ENCODE data around the gene NTRK3.
"Not testable (repeated sequence)": the region's sequence is repeated elsewhere in the genome, so short reads cannot be mapped to it uniquely, and the experiment has no call there.

The NTRK3 gene

GRCh38 chr15:88073391-88073691, 183.2 kb downstream of the NTRK3 start:
- DNase-seq (ENCODE audit: low read depth) = no peak

DNA sequence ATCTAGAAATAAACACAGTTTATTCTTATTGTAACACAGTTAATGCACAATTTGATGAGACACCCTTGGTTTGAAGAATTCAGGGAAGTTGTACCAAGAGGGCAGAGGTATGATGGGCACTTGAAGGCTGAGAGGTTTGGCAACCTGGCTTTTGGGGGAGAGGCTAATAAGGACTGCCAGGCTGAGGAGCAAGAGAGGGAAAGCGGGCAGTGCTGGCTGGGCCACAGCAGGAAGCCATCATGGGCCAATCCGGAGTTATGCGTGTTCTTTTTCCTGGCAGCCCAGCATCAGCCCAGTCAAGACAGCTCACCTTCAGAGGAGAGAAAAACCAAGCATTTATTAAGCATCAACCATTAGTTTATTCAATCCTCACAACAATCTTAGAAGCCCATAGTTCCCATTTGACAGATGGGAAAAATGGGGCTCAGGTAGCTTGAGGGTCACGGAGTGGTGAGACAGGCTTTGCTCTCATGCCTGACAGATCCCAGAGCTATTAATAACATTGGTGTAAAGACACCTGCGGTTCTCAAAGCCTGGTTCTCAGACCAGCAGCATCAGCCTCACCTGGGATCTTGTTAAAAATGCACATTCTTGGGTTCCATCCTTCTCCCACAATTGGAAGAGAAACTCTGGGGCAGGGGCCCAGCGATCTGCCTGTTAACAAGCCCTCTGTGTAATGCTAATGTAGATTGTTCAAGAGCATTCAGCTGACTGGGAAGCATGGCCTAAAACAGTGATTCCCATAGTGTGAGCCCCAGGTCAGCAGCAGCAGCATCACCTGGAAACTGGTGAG, 183.7 kb downstream of the NTRK3 start:
- DNase-seq (ENCODE audit: low read depth) = no peak

GRCh38 chr15:88072133-88072532, 184.4 kb downstream of the NTRK3 start:
- DNase-seq (ENCODE audit: low read depth) = not testable (repeated sequence)

- DNase-seq (ENCODE audit: low read depth) = no peak
Measured at GRCh38 chr15:88071141-88071540, 185.4 kb downstream of the NTRK3 start.

DNA sequence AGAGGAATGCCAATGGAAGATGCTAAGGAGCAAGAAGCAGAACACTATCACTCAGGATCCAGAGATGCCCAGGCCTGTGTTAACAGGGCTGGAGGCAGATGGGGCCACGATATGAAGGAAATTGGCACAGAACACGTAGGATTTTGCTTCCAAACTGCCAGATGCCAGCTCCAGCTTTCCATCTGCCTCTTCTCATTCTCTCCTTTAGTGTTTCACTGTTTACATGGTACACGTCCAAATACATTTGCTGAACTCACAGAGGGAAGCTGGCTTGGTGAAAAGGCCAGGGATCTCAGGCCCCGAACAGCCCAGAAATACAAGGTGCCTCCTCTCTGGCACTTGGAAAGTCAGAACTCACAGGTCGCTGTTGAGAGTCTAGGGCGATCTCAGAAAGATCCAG, 187.0 kb downstream of the NTRK3 start:
- DNase-seq (ENCODE audit: low read depth) = no peak

DNA sequence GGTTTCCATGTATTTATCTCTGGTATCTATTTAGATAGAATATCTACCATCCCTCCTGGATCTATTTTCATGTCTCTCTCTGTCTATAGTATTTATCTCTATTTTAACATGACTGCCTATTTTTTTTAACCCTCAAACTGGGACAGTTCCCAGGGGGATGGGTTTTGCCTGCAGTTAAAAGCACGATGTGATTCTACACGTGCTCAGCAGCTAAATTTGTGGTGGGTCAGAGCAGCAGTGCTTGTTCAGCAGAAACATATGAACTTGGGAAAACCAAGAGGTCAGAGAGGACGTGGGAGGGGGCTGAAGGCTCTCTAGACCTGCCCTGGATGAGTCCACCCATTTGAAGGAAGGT, 189.2 kb downstream of the NTRK3 start:
- DNase-seq (ENCODE audit: low read depth) = no peak

DNA sequence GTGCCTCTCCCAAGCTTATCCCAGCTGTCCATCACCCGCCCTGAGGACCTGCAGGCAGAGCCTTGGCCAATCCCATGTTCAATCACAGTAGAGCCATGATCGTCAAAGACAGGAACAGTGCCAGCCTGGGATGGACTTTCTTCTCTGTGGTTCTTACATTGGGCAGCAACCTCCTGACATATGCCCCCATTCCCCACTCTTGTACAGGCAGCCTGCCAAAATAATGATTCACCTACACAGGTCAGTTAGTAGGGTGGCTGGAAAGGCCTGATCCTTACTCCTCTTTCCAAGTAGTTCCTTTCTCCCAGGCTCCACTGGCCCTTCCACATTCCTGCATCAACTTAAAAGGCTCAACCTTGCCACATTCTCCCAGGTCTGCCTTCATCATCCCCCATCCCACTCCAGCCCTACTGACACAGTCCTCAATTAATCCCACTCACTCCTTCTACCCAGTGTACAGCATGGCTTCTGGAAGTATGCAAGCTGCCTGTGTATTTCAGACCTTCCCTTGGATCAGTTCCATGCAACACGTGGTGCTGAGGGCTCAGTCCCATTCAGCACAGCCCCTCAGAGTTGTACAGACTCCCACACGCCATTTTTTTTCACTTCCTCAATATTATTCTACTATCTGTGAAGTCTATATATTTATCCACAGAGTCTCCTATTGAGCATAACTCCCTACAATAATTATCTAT, 189.8 kb downstream of the NTRK3 start:
- DNase-seq (ENCODE audit: low read depth) = no peak

- DNase-seq (ENCODE audit: low read depth) = no peak
Measured at GRCh38 chr15:88061452-88061851, 195.1 kb downstream of the NTRK3 start.

GRCh38 chr15:88060383-88060782, 196.2 kb downstream of the NTRK3 start:
- DNase-seq (ENCODE audit: low read depth) = no peak

GRCh38 chr15:88057836-88058235, 198.7 kb downstream of the NTRK3 start:
- no peak for DNase-seq (ENCODE audit: low read depth)

DNA sequence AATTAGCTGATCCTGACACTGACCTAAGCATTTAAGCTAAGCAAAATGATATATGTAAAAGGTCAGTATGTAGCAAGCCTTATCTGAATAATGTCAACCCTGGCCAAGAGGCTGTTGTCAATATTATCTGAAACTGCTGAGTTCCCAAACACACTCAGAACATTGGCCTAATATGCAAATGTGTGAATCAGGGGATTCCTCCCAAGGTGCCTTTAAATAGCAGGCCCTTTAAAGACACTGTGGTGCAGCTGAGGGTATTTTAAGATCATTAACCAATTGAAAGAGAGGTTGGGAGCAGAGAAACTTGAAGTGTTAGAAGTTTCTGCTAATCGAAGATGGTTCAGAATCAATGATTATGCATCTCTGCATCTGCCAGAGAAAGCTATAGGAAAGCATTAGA, 207.0 kb downstream of the NTRK3 start:
- no peak for DNase-seq (ENCODE audit: low read depth)

DNA sequence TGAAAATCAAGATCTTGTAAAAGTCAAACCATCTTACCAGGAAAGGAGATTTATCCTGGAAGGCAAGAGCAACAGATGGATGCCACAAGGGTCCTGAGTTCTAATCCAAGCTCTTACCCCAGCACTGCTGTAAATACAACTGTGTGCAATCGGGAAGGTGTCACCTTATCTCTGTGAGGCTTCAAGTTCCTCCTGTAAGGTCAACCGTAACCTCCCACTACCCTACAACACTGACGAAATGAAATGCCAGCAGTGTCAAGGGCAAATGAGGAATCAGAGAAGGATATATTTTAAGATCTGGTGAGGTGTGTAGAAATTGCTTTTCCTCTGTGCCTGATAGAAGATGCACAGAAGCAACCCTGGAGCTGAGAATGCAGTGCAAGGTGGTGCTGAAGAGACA, 207.8 kb downstream of the NTRK3 start:
- DNase-seq (ENCODE audit: low read depth) = no peak

DNA sequence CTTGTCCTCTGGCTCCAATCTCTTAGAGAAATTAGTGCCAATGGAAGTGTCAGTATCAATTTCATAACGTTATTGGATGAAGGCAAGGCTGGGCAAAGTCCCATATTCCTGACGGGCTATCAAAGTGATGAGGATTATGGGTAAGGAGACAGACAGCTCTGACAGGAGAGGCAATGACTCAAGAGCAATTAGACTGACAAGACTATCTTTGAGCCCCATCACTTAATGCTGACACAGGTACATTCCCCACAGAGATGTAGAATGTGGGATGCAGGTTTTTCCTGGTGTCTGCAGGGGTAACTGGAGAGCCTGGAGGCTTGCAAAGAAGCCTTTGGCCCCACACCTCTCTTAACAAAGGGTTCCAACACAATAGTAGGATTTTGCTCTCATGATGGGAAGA, 208.3 kb downstream of the NTRK3 start:
- DNase-seq (ENCODE audit: low read depth) = no peak

GRCh38 chr15:88046576-88047129, 209.9 kb downstream of the NTRK3 start:
- no peak for DNase-seq (ENCODE audit: low read depth)

GRCh38 chr15:88043396-88043795, 213.1 kb downstream of the NTRK3 start:
- no peak for DNase-seq (ENCODE audit: low read depth)

DNA sequence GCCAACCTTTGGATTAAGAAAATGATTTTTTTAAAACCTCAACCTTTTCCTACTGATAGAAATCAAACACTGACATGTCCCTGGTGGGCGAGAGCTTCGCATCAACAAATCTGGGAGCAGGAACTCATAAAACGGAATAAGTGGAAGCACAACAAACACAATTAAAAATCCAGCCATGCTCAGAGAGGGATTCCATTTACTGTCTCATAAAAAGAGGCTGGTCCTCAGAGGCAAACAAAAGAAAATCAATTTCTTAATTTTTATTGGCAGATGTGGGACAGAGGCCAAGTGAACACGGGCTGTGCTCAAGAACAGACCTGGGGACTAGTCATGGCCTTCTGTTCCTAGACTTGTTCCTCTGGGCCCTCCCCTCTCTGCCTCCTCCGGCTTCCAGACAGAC, 214.5 kb downstream of the NTRK3 start:
- no peak for DNase-seq (ENCODE audit: low read depth)

DNA sequence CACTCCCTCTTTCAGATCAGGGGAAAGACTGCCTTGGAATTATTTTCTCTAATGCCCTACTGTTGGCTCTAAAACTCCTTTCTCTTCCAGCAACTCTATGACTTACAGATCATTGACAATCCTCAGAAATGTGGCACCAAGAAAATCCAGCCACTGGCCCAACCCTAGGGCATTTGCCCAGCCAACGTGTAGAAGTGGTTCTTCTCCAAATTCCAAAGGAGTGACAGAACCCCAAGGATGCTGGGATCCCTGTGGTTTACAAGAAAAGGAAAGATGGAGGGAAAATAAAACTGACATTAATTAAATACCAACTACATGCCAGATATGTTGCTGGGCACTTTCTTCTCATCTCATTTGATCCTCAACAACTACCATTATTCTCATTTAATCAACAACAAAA, 216.0 kb downstream of the NTRK3 start:
- no peak for DNase-seq (ENCODE audit: low read depth)

DNA sequence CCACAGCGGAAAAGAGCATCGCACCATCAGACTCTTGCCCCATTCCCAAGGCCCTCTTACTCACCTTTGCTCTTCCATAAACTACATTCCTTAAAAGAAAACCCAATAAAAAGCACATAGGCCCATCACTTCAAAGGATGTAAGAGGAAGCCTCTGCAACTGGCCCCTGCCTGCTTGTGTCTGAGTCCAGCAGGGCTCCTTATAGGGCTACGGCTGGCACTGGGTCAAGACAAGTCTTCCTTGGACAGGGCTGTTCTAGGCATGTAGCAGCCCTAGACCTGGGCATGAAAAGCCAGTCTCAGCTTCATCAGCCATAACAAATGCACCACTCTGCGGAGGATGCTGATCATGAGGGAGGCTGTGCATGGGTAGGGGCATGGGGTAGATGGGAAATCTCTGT, 218.3 kb downstream of the NTRK3 start:
- DNase-seq (ENCODE audit: low read depth) = no peak

- DNase-seq (ENCODE audit: low read depth) = no peak
Measured at GRCh38 chr15:88036154-88036839, 220.2 kb downstream of the NTRK3 start.

DNA sequence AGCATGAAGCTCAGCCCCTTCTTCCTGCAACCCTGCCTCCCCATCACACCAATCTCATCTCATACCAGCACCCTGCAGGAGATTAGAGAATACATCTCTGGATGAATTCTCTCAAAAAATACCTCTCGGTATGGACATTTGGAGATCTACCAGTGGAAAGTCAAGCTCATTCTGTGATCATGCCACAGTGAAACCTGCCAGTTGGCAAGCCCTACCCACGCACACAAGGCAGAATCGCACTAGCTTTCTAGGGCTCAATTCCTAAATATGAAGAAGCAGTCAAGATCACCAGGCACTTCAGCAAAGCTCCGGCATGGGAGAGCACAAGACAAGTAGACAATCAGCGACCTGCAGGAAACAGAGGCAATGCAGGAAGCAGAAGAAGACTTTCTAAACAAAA, 221.2 kb downstream of the NTRK3 start:
- no peak for DNase-seq (ENCODE audit: low read depth)

GRCh38 chr15:88033421-88033820, 223.1 kb downstream of the NTRK3 start:
- DNase-seq (ENCODE audit: low read depth) = not testable (repeated sequence)

DNA sequence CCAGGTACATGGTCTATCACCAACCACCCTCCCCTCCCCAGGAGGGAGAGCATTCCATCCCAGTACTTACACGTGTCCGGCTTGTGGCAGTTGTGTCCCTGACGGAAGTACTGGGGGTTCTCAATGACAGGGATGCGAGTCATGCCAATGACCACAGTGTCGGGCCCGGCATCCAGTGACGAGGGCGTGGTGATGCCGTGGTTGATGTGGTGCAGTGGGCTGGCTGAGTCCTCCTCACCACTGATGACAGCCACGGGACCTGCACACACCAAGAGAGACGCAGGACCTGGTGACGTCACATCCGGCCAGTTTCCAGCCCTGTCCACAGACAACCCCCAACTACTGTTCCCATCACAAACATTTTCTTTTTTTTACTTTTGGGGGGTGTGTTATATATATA, 223.8 kb downstream of the NTRK3 start:
- DNase-seq (ENCODE audit: low read depth) = no peak

DNA sequence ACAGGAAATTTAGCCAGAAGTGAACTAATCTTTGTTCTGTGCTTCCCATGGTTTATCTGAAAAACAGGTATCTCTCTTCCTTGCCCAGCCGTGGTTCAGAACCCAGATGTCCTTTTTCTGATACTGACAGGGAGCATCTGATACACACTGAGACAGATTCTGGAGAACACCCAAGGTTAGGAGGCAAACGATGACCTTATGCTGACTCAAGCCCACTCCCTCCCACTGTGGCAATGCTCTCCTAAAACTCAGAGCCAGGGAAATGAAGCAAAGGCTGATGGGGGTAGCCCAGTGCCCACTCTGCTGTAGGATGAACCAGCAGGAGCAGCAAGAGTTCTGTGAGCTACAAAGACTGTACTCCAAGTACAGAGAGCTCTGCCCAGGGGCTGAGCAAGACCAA, 225.1 kb downstream of the NTRK3 start:
- DNase-seq (ENCODE audit: low read depth) = no peak
